GM21825 (cell line): ENCODE results near the gene ABHD14A.

Experiments
- ATAC-seq: cut with Tn5 transposase; IDR thresholded peaks from one replicate; pipeline ENCODE4 v1.9.1; 2021; ENCODE audit warnings: mild to moderate bottlenecking, moderate library complexity; ENCODE audit not compliant: unreplicated experiment

ABHD14A gene

GRCh38 chr3:51940648-51941462 lies 34.0 kb upstream of the ABHD14A start:
- ATAC-seq = no peak

GRCh38 chr3:51941463-51941797 lies 33.4 kb upstream of the ABHD14A start:
- ATAC-seq = no peak

GRCh38 chr3:51941798-51942602 lies 32.9 kb upstream of the ABHD14A start, which contains the start of the genes PARP3 and RRP9:
PARP3 (plus strand) TSS chr3:51942363; CDS start chr3:51943356, 993 bp downstream.
RRP9 (minus strand) TSS chr3:51941904; CDS start chr3:51941867, 37 bp downstream.
- ATAC-seq = peak; percentile 87

- no peak for ATAC-seq
These were observed 32.0 kb upstream of the ABHD14A start for GRCh38 chr3:51942603-51943450.

GRCh38 chr3:51943451-51944391 lies 31.1 kb upstream of the ABHD14A start:
- ATAC-seq = no peak

GRCh38 chr3:51944451-51945021 lies 30.3 kb upstream of the ABHD14A start:
- ATAC-seq = no peak

GRCh38 chr3:51945031-51945840 lies 29.6 kb upstream of the ABHD14A start:
- no peak for ATAC-seq

GRCh38 chr3:51945926-51946705 lies 28.7 kb upstream of the ABHD14A start:
- no peak for ATAC-seq

- no peak for ATAC-seq
These were observed 28.1 kb upstream of the ABHD14A start for GRCh38 chr3:51946796-51947195.

GRCh38 chr3:51947215-51947900 lies 27.5 kb upstream of the ABHD14A start:
- no peak for ATAC-seq

- ATAC-seq = no peak
These were observed 26.8 kb upstream of the ABHD14A start for GRCh38 chr3:51948016-51948580.

- ATAC-seq = no peak
These were observed 25.7 kb upstream of the ABHD14A start for GRCh38 chr3:51949121-51949520.

- ATAC-seq = no peak
These were observed 24.0 kb upstream of the ABHD14A start for GRCh38 chr3:51950899-51951298.

- no peak for ATAC-seq
These were observed 21.4 kb upstream of the ABHD14A start for GRCh38 chr3:51953445-51953844.

- ATAC-seq = no peak
These were observed 20.8 kb upstream of the ABHD14A start for GRCh38 chr3:51954105-51954504.

- no peak for ATAC-seq
These were observed 20.2 kb upstream of the ABHD14A start for GRCh38 chr3:51954713-51955112.
